MCF 10A (cell line): ENCODE results near the gene ZBTB49. TPM values are rescaled to one million over a fixed set of nuclear protein-coding genes. Genes with fewer than 3 reads are reported as not detected.
"Not testable (repeated sequence)": the region's sequence is repeated elsewhere in the genome, so short reads cannot be mapped to it uniquely, and the experiment has no call there.

Experiments
- BruUV-seq: library from RNA; stranded (reverse); fragments of 400-500 nt; replicated peaks from 2 replicates; lab custom pipeline; 2021; lab: Mats Ljungman, UMichigan
- CTCF ChIA-PET: fragments of 300-600 bp; sonication (Branson Sonifier 250); formaldehyde crosslinking; extraction: SDS; loops from one replicate; lab custom pipeline; 2021; ENCODE audit warnings: antibody characterized with exemption, inconsistent platforms; lab: Yijun Ruan, JAX
- POLR2A ChIA-PET: fragments of 300-600, 350-650 bp; sonication (Branson Sonifier 250); formaldehyde crosslinking; extraction: SDS; loops from one replicate; lab custom pipeline; 2020; ENCODE audit warnings: antibody characterized with exemption, inconsistent platforms; lab: Yijun Ruan, JAX
- DNase-seq: peaks from one replicate; pipeline ENCODE4 v3.0.0-alpha.2; 2018; ENCODE audit not compliant: unreplicated experiment
- H3K27ac Mint-ChIP-seq: one replicate; pipeline ENCODE4 v1.8.0; 2022; ENCODE audit warnings: mild to moderate bottlenecking, low read depth, mixed read lengths; ENCODE audit not compliant: unreplicated experiment
- H3K27me3 Mint-ChIP-seq: one replicate; pipeline ENCODE4 v1.8.0; 2022; ENCODE audit warnings: mixed read lengths; ENCODE audit not compliant: insufficient read depth, unreplicated experiment
- H3K36me3 Mint-ChIP-seq: one replicate; pipeline ENCODE4 v1.8.0; 2022; ENCODE audit warnings: mild to moderate bottlenecking, moderate library complexity, mixed read lengths; ENCODE audit not compliant: insufficient read depth, unreplicated experiment
- H3K4me1 Mint-ChIP-seq: one replicate; pipeline ENCODE4 v1.8.0; 2022; ENCODE audit warnings: mixed read lengths; ENCODE audit not compliant: insufficient read depth, unreplicated experiment
- H3K4me3 Mint-ChIP-seq: one replicate; pipeline ENCODE4 v1.8.0; 2022; ENCODE audit warnings: mild to moderate bottlenecking, moderate library complexity, mixed read lengths; ENCODE audit not compliant: unreplicated experiment
- H3K9me3 Mint-ChIP-seq: one replicate; pipeline ENCODE4 v1.8.0; 2022; ENCODE audit warnings: mixed read lengths; ENCODE audit not compliant: unreplicated experiment
- intact Hi-C: fragments of 100-400 bp; cut with micrococcal nuclease; formaldehyde crosslinking; loops from 2 replicates; pipeline ENCODE4 v1.14.1; 2022
- total RNA-seq: library from RNA; stranded (reverse); gene quantifications from 2 replicates; pipeline ENCODE4 v1.2.3, GENCODE V29; 2022
- TF ChIP-seq, protein P1 (sequence below): fragments of 200-600 bp; IDR thresholded peaks from one replicate; pipeline ENCODE4 v1.8.0; 2022; ENCODE audit warnings: antibody characterized with exemption, mild to moderate bottlenecking; ENCODE audit not compliant: unreplicated experiment

The ZBTB49 gene
- total RNA-seq, 1 experiment from 2014 or later, result 5.9 TPM

DNA sequence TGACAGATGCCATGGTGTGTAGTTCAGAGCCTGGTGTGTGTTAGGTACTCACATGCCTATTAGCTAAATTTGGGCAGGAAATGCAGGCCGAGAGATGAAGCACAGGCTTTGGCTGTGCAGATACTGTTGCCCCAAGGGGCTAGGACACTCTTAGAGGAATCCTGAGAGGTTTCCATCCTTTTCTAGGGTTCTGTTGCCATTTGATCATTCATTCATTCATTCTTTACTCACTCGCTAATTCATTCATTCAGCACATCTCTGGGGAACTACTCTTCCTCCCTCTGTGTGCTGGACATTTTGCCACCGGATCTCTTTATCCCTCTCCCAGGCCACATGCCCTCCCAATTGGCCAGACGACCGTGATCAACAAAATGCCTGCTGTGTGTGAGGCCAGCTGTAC lies 53.0 kb downstream of the ZBTB49 start:
- Mint-ChIP-seq H3K4me3 (no peak overlapping the region), H3K4me1 (no peaks in the 10 kb centered on the region), H3K27me3 (no peaks in the 10 kb centered on the region), H3K27ac (no peak overlapping the region), H3K36me3 (no peaks in the 10 kb centered on the region), H3K9me3 (no peaks in the 10 kb centered on the region)
- CTCF ChIA-PET, result interaction anchor here (0.5 kb wide), 1 partner anchor 16 kb away, joined by 3 read pairs; no protein-coding TSS in a partner anchor
- POLR2A ChIA-PET, result interaction anchor here (0.7 kb wide), 1 partner anchor 109 kb away, joined by 3 read pairs; no protein-coding TSS in a partner anchor
- TF ChIP-seq, protein P1, sequence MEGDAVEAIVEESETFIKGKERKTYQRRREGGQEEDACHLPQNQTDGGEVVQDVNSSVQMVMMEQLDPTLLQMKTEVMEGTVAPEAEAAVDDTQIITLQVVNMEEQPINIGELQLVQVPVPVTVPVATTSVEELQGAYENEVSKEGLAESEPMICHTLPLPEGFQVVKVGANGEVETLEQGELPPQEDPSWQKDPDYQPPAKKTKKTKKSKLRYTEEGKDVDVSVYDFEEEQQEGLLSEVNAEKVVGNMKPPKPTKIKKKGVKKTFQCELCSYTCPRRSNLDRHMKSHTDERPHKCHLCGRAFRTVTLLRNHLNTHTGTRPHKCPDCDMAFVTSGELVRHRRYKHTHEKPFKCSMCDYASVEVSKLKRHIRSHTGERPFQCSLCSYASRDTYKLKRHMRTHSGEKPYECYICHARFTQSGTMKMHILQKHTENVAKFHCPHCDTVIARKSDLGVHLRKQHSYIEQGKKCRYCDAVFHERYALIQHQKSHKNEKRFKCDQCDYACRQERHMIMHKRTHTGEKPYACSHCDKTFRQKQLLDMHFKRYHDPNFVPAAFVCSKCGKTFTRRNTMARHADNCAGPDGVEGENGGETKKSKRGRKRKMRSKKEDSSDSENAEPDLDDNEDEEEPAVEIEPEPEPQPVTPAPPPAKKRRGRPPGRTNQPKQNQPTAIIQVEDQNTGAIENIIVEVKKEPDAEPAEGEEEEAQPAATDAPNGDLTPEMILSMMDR, result no peak
- no TSS peak for BruUV-seq
- intact Hi-C loops, result no loop called here
- no peak for DNase-seq

DNA sequence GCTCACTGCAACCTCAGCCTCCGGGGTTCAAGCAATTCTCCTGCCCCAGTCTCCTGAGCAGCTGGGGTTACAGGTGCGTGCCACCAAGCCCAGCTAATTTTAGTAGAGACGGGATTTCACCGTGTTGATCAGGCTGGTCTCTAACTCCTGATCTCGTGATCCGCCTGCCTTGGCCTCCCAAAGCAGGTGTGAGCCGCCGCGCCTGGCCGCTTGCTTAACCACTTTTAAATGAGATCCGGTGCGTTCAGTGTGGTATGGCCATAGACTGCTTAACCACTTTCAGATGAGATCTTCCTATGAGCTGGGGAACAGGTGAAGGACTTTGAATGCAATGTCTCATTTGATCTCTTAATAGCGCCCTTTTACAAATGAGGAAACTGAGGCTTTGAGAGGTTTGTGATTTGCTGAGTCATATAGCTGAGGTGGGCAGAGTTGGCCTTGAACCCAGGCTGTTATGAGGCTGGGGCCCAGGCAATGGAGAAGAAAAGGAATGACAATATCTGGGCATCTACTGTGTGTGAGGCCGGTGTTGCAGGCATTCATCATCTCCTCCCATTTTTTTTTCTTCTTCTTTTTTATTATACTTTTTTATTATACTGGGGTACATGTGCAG lies 55.0 kb downstream of the ZBTB49 start:
- ChIA-PET CTCF (interaction anchor here (1.2 kb wide), 1 partner anchor 11 kb away, joined by 7 read pairs; no protein-coding TSS in a partner anchor), POLR2A (no interaction called here)
- Mint-ChIP-seq H3K27ac (no peak overlapping the region), H3K36me3 (no peaks in the 10 kb centered on the region), H3K9me3 (no peaks in the 10 kb centered on the region), H3K27me3 (no peaks in the 10 kb centered on the region), H3K4me3 (no peak overlapping the region), H3K4me1 (no peaks in the 10 kb centered on the region)
- BruUV-seq, result no TSS peak
- no peak for DNase-seq
- intact Hi-C loops, result no loop called here
- TF ChIP-seq, protein P1, result no peak

DNA sequence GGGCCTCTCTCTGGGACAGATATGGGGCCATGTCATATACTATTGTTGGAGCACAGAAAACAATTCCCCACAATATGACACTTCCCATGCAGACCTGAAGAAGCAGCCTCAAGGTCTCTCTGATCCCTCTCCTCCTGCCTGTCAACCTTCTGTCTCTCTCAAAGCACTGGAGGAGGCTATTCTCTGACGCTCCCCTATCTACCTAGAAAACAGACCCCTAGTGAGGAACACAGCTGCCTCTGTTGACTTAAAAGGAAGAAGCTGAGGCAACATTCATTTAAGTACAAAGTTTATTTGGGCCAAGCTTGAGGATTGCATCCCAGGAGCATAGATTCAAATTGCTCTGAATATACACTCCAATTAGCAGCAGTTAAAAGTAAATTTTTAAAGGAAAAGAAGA lies 57.5 kb downstream of the ZBTB49 start:
- ChIA-PET POLR2A (no interaction called here), CTCF (no interaction called here)
- Mint-ChIP-seq H3K4me3 (no peak overlapping the region), H3K9me3 (no peaks in the 10 kb centered on the region), H3K27ac (no peak overlapping the region), H3K36me3 (no peaks in the 10 kb centered on the region), H3K27me3 (no peaks in the 10 kb centered on the region), H3K4me1 (no peaks in the 10 kb centered on the region)
- TF ChIP-seq, protein P1, result no peak
- BruUV-seq, result no TSS peak
- intact Hi-C loops, result no loop called here
- no peak for DNase-seq

DNA sequence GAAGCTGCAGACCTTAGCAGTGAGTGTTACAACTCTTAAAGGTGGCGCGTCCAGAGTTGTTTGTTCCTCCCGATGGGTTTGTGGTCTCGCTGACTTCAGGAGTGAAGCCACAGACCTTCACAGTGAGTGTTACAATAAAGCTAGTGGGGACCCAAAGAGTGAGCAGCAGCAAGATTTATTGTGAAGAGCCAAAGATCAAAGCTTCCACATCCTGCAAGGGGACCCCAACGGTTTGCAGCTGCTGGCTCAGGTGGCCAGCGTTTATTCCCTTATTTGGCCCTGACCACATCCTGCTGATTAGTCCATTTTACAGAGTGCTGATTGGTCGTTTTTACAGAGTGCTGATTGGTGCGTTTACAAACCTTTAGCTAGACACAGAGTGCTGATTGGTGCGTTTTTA lies 58.5 kb downstream of the ZBTB49 start:
- BruUV-seq, DNase-seq, POLR2A ChIA-PET, H3K27me3 Mint-ChIP-seq, H3K36me3 Mint-ChIP-seq, H3K9me3 Mint-ChIP-seq, H3K27ac Mint-ChIP-seq, H3K4me1 Mint-ChIP-seq, H3K4me3 Mint-ChIP-seq, CTCF ChIA-PET, intact Hi-C loops: not testable (repeated sequence)
